IPS-18c (cell line): ENCODE results near the gene LAPTM5.

ENCODE experiments used
- H3K4me3 ChIP-seq: 2 replicates; pipeline ENCODE4 v1.7.0; 2013; ENCODE audit warnings: low read depth, mild to moderate bottlenecking, low read length, moderate library complexity; ENCODE audit not compliant: insufficient read depth
- H3K9me3 ChIP-seq: one replicate; pipeline ENCODE4 v1.6.1; 2013; ENCODE audit warnings: mild to moderate bottlenecking, low read length, moderate library complexity; ENCODE audit not compliant: control insufficient read depth, insufficient read depth

The LAPTM5 gene

DNA sequence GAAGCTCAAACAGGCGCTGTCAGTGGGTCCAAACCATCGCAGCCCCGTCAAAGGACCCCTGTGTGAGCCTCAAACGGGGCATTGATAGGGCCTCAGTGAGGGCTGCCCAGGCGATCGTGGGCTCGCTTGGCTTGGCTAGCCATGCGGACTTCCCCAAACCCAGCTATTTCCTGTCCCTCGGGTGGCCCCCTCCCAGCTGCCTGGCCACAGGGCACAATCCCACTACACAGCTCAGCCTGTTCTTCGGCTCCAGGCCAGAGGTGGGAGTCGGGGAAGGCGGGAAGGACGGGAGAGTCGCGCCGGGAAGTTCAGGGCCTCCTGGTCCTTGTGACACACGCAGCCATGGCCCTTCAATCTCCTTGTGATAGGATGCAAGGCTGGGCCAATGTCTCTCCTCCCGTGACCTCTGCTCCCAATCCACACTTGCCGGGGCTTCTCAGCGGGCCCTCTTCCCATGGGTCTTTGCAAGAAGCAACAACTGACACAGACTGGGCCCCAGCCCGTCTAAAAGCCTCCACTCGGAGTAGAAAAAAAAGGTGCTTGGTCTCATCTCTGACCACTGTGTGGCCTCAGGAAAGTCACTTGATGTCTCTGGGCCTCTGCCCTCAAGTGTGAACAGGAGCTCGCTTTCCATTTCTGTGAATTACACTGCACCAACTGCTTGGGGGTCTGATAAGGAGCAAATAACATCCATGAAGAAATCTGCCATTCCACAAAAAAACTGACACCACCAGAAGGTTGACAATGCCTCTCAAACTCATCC is 27.0 kb downstream of the LAPTM5 start:
- Histone ChIP-seq H3K9me3 (peaks cover 2% of the 10 kb centered on the region), H3K4me3 (no peak overlapping the region)

DNA sequence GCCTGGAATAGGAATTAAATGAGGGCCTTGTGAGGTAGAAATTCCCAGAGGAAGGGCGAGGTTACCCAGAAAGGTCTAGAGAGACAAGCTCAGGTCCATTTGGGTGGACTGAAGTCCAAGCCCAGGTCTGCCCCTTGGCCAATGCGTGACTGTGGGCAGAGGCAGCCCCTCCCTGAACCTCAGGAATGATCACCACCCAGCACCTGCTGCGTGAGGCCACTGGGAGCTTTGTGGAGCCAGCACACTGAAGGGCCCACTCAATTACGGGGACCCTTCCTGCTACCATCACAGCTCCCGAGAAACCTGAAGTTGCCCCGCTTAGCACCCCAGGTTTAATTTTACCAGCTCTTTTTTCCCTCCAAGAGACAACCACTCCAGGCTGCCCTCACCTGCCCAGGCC is 27.7 kb downstream of the LAPTM5 start:
- Histone ChIP-seq H3K9me3 (peaks cover 2% of the 10 kb centered on the region), H3K4me3 (no peak overlapping the region)

- no peak overlapping the region for H3K4me3 ChIP-seq
- H3K9me3 ChIP-seq, result peaks cover 2% of the 10 kb centered on the region
These were observed 28.5 kb downstream of the LAPTM5 start for GRCh38 chr1:30728832-30729638.

- Histone ChIP-seq H3K9me3 (no peaks in the 10 kb centered on the region), H3K4me3 (no peak overlapping the region)
These were observed 29.2 kb downstream of the LAPTM5 start for GRCh38 chr1:30728340-30728739.

DNA sequence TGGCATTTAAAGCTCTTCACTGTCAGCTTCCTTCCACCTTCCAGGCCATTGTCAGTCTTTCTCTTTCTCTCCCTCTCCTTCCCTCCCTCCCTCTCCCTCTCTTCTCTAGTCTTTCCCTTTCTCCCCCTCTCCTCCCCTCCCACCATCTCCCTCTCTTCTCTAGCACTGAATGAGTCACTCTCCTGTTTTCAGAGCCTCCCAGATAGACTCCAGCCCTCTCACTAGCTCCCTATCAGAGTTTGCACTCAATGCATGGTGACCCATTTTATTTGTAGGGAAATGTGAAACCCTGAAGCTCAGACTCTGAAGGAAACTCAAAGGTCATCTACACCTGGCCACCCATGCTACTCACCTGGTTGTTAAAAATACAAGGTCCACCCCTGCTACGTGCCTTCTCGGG is 29.8 kb downstream of the LAPTM5 start:
- Histone ChIP-seq H3K4me3 (no peak overlapping the region), H3K9me3 (no peaks in the 10 kb centered on the region)

DNA sequence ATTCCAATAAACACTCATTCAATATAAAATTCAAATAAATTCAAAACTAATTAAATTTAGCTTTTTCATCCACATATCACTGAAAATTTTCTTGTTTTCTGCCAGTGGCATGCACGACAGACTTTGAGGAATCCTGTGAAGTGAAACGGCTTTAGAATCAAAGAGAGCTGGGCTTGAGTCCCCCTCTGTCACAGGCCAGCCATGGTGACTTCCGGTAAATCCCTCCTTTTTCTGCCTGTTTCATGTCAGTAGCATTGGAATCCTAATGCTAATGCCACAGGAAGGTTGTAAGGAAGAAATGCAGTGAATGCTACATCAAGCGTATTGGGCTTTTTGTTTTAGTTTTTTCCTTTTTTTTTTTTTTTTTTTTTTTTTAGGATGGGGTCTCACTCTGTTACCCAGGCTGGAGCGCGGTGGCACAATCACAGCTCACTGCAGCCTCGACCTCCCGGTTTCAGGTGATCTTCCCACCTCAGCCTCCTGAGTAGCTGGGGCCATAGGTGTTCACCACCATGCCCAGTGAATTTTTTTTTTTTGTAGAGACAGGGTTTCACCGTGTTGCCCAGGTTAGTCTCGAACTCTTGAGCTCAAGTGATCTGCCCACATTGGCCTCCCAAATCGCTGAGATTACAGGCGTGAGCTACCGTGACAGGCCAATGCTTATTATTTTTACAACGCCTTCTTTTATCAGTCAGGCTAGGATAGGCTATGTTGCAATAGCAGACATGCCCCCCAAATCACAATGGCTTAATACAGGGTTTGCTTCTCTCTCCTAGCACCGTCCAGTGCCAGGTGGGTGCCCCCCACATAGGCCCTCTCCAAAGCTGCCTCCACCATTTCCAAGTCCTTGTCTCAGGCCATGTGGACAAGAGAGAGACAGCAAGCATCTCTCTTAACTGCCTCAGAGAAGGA is 30.5 kb downstream of the LAPTM5 start:
- no peaks in the 10 kb centered on the region for H3K9me3 ChIP-seq
- H3K4me3 ChIP-seq, result no peak overlapping the region

DNA sequence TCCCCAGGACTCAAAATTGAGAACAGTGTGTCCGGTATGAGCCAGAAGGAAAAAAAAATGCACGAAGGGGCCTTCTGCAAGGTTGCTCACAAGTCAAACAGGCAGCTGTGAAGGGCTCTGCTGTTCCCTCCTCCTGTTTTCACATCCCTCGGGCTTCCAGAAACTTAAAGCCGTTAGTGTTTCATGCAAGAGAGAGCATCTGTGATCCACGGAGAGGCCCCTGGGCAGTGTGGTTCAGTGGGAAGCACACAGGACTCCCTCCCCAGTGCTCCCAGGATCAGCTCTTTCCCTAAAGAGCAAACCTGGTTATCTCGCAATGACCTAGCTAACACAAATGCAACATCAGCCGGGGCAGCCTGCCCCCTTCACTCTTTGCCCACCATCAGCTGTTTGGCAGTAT is 31.3 kb downstream of the LAPTM5 start:
- Histone ChIP-seq H3K9me3 (no peaks in the 10 kb centered on the region), H3K4me3 (no peak overlapping the region)

- Histone ChIP-seq H3K9me3 (no peaks in the 10 kb centered on the region), H3K4me3 (no peak overlapping the region)
These were observed 32.0 kb downstream of the LAPTM5 start for GRCh38 chr1:30725450-30726095.

GRCh38 chr1:30724655-30725421 is 32.7 kb downstream of the LAPTM5 start:
- Histone ChIP-seq H3K4me3 (no peak overlapping the region), H3K9me3 (no peaks in the 10 kb centered on the region)

- no peak overlapping the region for H3K4me3 ChIP-seq
- no peaks in the 10 kb centered on the region for H3K9me3 ChIP-seq
These were observed 33.4 kb downstream of the LAPTM5 start for GRCh38 chr1:30724175-30724574.

DNA sequence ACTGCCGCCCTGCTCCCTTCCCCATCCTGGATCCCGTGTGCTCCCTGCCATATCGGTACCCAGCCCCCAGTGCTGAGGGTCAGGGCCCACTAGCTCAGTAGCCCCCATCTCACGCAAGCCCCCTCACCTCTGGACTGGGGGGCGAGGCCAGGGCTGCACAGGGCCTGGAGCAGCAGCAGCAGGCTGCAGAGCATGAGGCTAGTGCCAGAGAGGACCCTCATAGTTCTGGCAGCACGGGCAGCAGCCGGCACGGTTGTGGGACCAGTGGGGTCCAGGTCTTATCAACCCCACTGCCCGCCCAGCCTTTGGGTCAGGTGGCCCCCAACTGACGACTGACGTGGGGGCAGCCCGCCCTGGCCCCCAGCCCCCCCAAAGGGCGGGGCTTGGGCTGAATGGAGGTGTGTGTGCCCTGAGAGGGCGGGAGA is 34.2 kb downstream of the LAPTM5 start, which contains the start of gene MATN1:
TSS of gene MATN1 (minus strand) at position 255 of the 425 bp plus-strand sequence. CDS start at position 221, 34 bp downstream.
- H3K4me3 ChIP-seq, result no peak within 1 kb of the TSS
- H3K9me3 ChIP-seq, result no peaks in the 10 kb centered on the region

- Histone ChIP-seq H3K4me3 (no peak overlapping the region), H3K9me3 (peaks cover 2% of the 10 kb centered on the region)
These were observed 35.6 kb downstream of the LAPTM5 start for GRCh38 chr1:30721812-30722537.

DNA sequence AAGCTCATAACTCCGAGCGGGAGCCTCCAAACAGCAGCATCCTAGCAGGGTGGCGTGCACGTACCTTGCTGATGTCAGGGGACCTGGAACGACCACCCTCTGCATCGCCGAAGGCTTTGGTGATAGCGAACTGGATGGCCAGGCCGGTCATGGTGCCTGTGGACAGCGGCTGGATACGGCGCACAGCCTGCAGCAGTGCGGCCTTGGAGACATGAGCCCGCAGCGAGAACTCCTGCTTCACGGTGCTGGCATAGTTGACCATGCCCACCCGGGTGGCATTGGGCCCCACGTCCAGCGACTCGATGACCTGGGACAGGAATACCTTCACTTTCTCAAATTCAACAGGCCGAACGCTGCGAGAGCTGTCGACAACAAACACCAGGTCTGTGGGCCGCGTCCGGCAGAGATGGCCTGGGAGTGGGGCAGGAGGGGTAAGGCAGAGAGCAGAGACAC is 36.2 kb downstream of the LAPTM5 start:
- Histone ChIP-seq H3K4me3 (no peak overlapping the region), H3K9me3 (peaks cover 2% of the 10 kb centered on the region)

GRCh38 chr1:30720271-30721223 is 37.0 kb downstream of the LAPTM5 start:
- H3K4me3 ChIP-seq, result no peak overlapping the region
- H3K9me3 ChIP-seq, result peaks cover 2% of the 10 kb centered on the region
